HepG2 (cell line): ENCODE data around the gene KIF25. TPM values are rescaled to one million over a fixed set of nuclear protein-coding genes. Genes with fewer than 3 reads are reported as not detected.
A peak's percentile ranks its signal among the peaks of the same experiment; 100 is the strongest.

Experiments
- ASH2L ChIP-seq: fragments of 300-600, 200-600 bp; sonication (generic); IDR thresholded peaks from 2 replicates; pipeline ENCODE4 v1.7.0; 2017; ENCODE audit warnings: low read depth, mild to moderate bottlenecking, moderate library complexity, mixed read lengths, low read length; ENCODE audit not compliant: insufficient read length
- ATF4 ChIP-seq, 2 experiments: fragments of 450-650 bp in 1 of 2; sonication (generic) in 1 of 2; formaldehyde crosslinking; IDR thresholded peaks; 2 replicates each; pipeline versions ENCODE4 v1.5.0 to v1.8.0; 2020 to 2022; ENCODE audit warnings: mild to moderate bottlenecking in 1 of 2, missing genetic modification reagents in 1 of 2
- CBX1 ChIP-seq: IDR thresholded peaks from one replicate; pipeline ENCODE4 v1.6.1; 2016; ENCODE audit warnings: antibody characterized with exemption, low read depth
- CBX5 ChIP-seq: sonication (generic); formaldehyde crosslinking; IDR thresholded peaks from 2 replicates; pipeline ENCODE4 v1.4.0; 2020; ENCODE audit warnings: missing genetic modification reagents, borderline replicate concordance
- CREB1 ChIP-seq, 2 experiments: fragments of 450-650 bp in 1 of 2; IDR thresholded peaks; 2 replicates each; pipeline ENCODE4 v1.6.1; 2016 to 2017; ENCODE audit warnings: control low read depth in 1 of 2, mild to moderate bottlenecking in 1 of 2, missing compliant biosample characterization in 1 of 2, missing genetic modification characterization in 1 of 2
- ELF3 ChIP-seq: IDR thresholded peaks from 2 replicates; pipeline ENCODE4 v1.6.1; 2016; ENCODE audit warnings: missing genetic modification reagents, missing compliant biosample characterization
- ETS1 ChIP-seq: sonication (generic); formaldehyde crosslinking; IDR thresholded peaks from 2 replicates; pipeline ENCODE4 v1.4.0; 2020; ENCODE audit warnings: missing genetic modification reagents
- GTF3A ChIP-seq: sonication (generic); formaldehyde crosslinking; conservative IDR thresholded peaks from 2 replicates; pipeline ENCODE4 v1.4.0; 2020; ENCODE audit warnings: mild to moderate bottlenecking, missing genetic modification reagents
- KAT7 ChIP-seq: IDR thresholded peaks from 2 replicates; pipeline ENCODE4 v1.6.1; 2018; ENCODE audit warnings: borderline replicate concordance, missing compliant biosample characterization
- LCORL ChIP-seq, 2 experiments: fragments of 450-650 bp in 1 of 2; sonication (generic) in 1 of 2; formaldehyde crosslinking in 1 of 2; IDR thresholded peaks; 2 replicates each; pipeline versions ENCODE4 v1.5.0 to v1.6.1; 2017 to 2020; ENCODE audit warnings: antibody characterized with exemption in 1 of 2, missing genetic modification reagents in 1 of 2
- PTBP1 ChIP-seq: fragments of 200-400 bp; formaldehyde crosslinking; IDR thresholded peaks from 2 replicates; pipeline ENCODE4 v1.6.1; 2018; ENCODE audit warnings: low read length, low read depth; ENCODE audit not compliant: poor library complexity, severe bottlenecking
- RAD21 ChIP-seq: fragments of 450-650 bp; formaldehyde crosslinking; IDR thresholded peaks from 2 replicates; pipeline ENCODE4 v1.5.0; 2020; ENCODE audit warnings: mild to moderate bottlenecking
- RARA ChIP-seq: IDR thresholded peaks from 2 replicates; pipeline ENCODE4 v1.6.1; 2016; ENCODE audit warnings: missing genetic modification reagents, missing compliant biosample characterization
- RERE ChIP-seq: IDR thresholded peaks from 2 replicates; pipeline ENCODE4 v1.6.1; 2016; ENCODE audit warnings: low read depth, missing genetic modification reagents, missing compliant biosample characterization
- RXRB ChIP-seq: IDR thresholded peaks from 2 replicates; pipeline ENCODE4 v1.6.1; 2016; ENCODE audit warnings: borderline replicate concordance, missing genetic modification reagents, missing compliant biosample characterization
- SAP130 ChIP-seq: IDR thresholded peaks from 2 replicates; pipeline ENCODE4 v1.6.1; 2016; ENCODE audit warnings: low read depth
- STAG1 ChIP-seq: sonication (generic); formaldehyde crosslinking; IDR thresholded peaks from 2 replicates; pipeline ENCODE4 v1.4.0; 2020; ENCODE audit warnings: missing genetic modification reagents
- ZBTB1 ChIP-seq: sonication (generic); formaldehyde crosslinking; IDR thresholded peaks from 2 replicates; pipeline ENCODE4 v1.4.0; 2020; ENCODE audit warnings: missing genetic modification reagents, borderline replicate concordance
- ZBTB21 ChIP-seq: sonication (generic); formaldehyde crosslinking; IDR thresholded peaks from 2 replicates; pipeline ENCODE4 v1.4.0; 2020; ENCODE audit warnings: missing genetic modification reagents
- ZFY ChIP-seq: sonication (generic); formaldehyde crosslinking; IDR thresholded peaks from 2 replicates; pipeline ENCODE4 v1.4.0; 2020; ENCODE audit warnings: missing genetic modification reagents
- ZIK1 ChIP-seq: sonication (generic); formaldehyde crosslinking; IDR thresholded peaks from 2 replicates; pipeline ENCODE4 v1.5.0; 2020; ENCODE audit warnings: mild to moderate bottlenecking, low read depth, missing genetic modification reagents, borderline replicate concordance
- ZKSCAN5 ChIP-seq: sonication (generic); formaldehyde crosslinking; IDR thresholded peaks from 2 replicates; pipeline ENCODE4 v1.5.1; 2020; ENCODE audit warnings: mild to moderate bottlenecking, missing genetic modification reagents
- ZKSCAN8 ChIP-seq: IDR thresholded peaks from 2 replicates; pipeline ENCODE4 v1.6.1; 2016; ENCODE audit warnings: borderline replicate concordance, missing genetic modification reagents, missing compliant biosample characterization
- ZNF331 ChIP-seq: sonication (generic); formaldehyde crosslinking; IDR thresholded peaks from 2 replicates; pipeline ENCODE4 v1.4.0; 2020; ENCODE audit warnings: missing genetic modification reagents
- polyA plus RNA-seq, 8 experiments: library from polyadenylated mRNA; depleted of rRNA in 3 of 8; stranded (reverse) in 7 of 8; unstranded in 1 of 8; fragments of >200 nt; fragmentation: Illumina TruSeq in 4 of 8; extraction: Trizol in 4 of 8; gene quantifications; 2 replicates each; pipeline versions ENCODE4 v1.2.1 to v1.2.3, GENCODE V29; 2011 to 2016; ENCODE audit warnings: low read depth in 4 of 8, missing spikeins in 1 of 8, mixed read lengths in 1 of 8; ENCODE audit not compliant: insufficient read depth in 1 of 8
- total RNA-seq, 5 experiments: library from RNA; depleted of rRNA; stranded (reverse); fragments of >200 nt; fragmentation: Illumina TruSeq; extraction: Trizol; gene quantifications; 2 replicates each; pipeline ENCODE4 v1.2.3, GENCODE V29; 2016; ENCODE audit warnings: low read depth in 1 of 5

Gene KIF25
- total and polyA plus RNA-seq, 2 of the 13 experiments (the other 11 are each of a cell fraction or from before 2014, with no cell fraction given) = not detected

- peak in 1 of 2 experiments; percentile 78; a peak in 2 of 4 replicates for TF ChIP-seq ATF4 (CRISPR knock-in tag; IDR thresholded peaks at IDR 0.05)
- TF ChIP-seq CBX1 = peak; percentile 37
- TF ChIP-seq STAG1 (CRISPR knock-in tag) = 0 out of 2 replicates have a peak, but pooled peaks have one; percentile 18
- TF ChIP-seq RAD21 = no peak
- peak; percentile 79; the same call in 1 of the 2 replicates for TF ChIP-seq CBX5 (CRISPR knock-in tag)
- 0 out of 2 replicates have a peak, but pooled peaks have one; percentile 55 for TF ChIP-seq LCORL (IDR thresholded peaks at IDR 0.05)
- TF ChIP-seq LCORL (CRISPR knock-in tag; IDR thresholded peaks at IDR 0.05) = peak; percentile 78; the same call in 1 of the 2 replicates
- TF ChIP-seq RXRB (CRISPR knock-in tag) = peak; percentile 90
- TF ChIP-seq ZKSCAN5 = peak; percentile 64; the same call in 1 of the 2 replicates
- no peak for TF ChIP-seq ZBTB1 (CRISPR knock-in tag)
- no peak for TF ChIP-seq CREB1 (IDR thresholded peaks at IDR 0.05)
- TF ChIP-seq CREB1 (CRISPR knock-in tag; IDR thresholded peaks at IDR 0.05) = peak; percentile 31; the same call in 1 of the 2 replicates
- no peak for TF ChIP-seq PTBP1
- TF ChIP-seq RARA (CRISPR knock-in tag) = peak; percentile 95
- peak; percentile 65 for TF ChIP-seq SAP130 (CRISPR knock-in tag)
- TF ChIP-seq KAT7 (CRISPR knock-in tag) = no peak
- no peak for TF ChIP-seq ZIK1 (CRISPR knock-in tag)
- TF ChIP-seq GTF3A (CRISPR knock-in tag) = 0 out of 2 replicates have a peak, but pooled peaks have one; percentile 44
- TF ChIP-seq ELF3 = peak; percentile 72; the same call in 1 of the 2 replicates
- peak; percentile 26; the same call in 1 of the 2 replicates for TF ChIP-seq ZKSCAN8 (CRISPR knock-in tag)
- TF ChIP-seq ZNF331 = peak; percentile 55; the same call in 1 of the 2 replicates
- TF ChIP-seq ETS1 = no peak
- TF ChIP-seq RERE (CRISPR knock-in tag) = peak; percentile 89
- peak; percentile 70 for TF ChIP-seq ZFY (CRISPR knock-in tag)
- peak; percentile 64 for TF ChIP-seq ZBTB21 (CRISPR knock-in tag)
- peak; percentile 19 for TF ChIP-seq ASH2L
These were observed 33.8 kb upstream of the KIF25 start (continued) for GRCh38 chr6:167963589-167964057.
